ENCODE measurements around the gene PMM1.

GRCh38 chr22:41540006-41540315 is 49.7 kb downstream of the PMM1 start:
- TF ChIP-seq EZH2 (IDR thresholded peaks at IDR 0.05; ENCODE audit: low read depth) (no peak), CTCF (conservative IDR thresholded peaks at IDR 0.05) (no peak)

All from PC-9 (cell line).